ENCODE measurements around the gene TAS2R38. TPM values are rescaled to one million over a fixed set of nuclear protein-coding genes. Genes with fewer than 3 reads are reported as not detected.
A peak's percentile ranks its signal among the peaks of the same experiment; 100 is the strongest.

TAS2R38 gene
- polyA plus RNA-seq, result 0.16 TPM
- long read RNA-seq, donor 1, result 0 reads
- long read RNA-seq, donor 2, partial matches to known transcripts, result 0 of 1 reads
- long read RNA-seq, donor 2, other reads (novel, unspliced or antisense), result 0 of 1 reads
- long read RNA-seq, donor 3, result 0 reads
- long read RNA-seq, donor 4, result 0 reads
- long read RNA-seq, donor 5, result 0 reads
- long read RNA-seq, donor 6, result 0 reads
- long read RNA-seq, donor 7, result 0 reads
- long read RNA-seq, donor 8, result 0 reads
- long read RNA-seq, donor 9, result 0 reads
- long read RNA-seq, donor 10, result 0 reads
- long read RNA-seq, donor 11, result 0 reads

DNA sequence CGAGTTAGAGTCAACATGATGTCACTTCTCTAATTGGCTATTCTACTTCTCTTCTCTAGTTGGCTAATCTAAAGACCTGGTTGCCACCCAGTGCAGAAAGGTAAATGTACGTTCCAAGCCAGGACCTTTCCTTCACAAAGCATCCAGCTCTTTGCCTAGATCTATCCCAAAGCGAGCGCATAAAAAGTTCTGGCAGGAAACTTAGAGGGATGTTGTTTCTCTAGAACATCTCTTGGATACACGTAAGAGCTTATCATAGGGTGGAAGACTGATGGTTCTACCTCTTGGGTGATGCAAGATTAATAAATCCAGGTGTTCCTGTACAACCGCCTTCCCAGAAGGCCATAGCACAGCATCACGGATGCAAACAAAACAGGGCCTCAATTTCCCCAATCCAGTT is at the start of gene TAS2R38:
Gene TAS2R38 (minus strand): TSS at position 101 of the 400 bp plus-strand sequence. CDS start 84 bp downstream, at position 17.
- no peak within 1 kb of the TSS for H3K27ac ChIP-seq (ENCODE audit: low read length)
- WGBS (ENCODE audit: insufficient coverage, low lambda C conversion rate), result no CpG with 5 or more reads among the region's 7 CpGs
- no peaks in the 10 kb centered on the region for H3K9me3 ChIP-seq (ENCODE audit: control insufficient read depth, low read depth, low read length)
- no peak for DNase-seq
- no peaks in the 10 kb centered on the region for H3K27me3 ChIP-seq (ENCODE audit: control insufficient read depth, insufficient read depth, low read length)
- H3K4me1 ChIP-seq (ENCODE audit: control insufficient read depth, insufficient read depth, low read length), result peaks cover 2% of the 10 kb centered on the region
- H3K36me3 ChIP-seq (ENCODE audit: control insufficient read depth, insufficient read depth, low read length), result no peaks in the 10 kb centered on the region
- H3K4me3 ChIP-seq (ENCODE audit: low read length), result no peak within 1 kb of the TSS

DNA sequence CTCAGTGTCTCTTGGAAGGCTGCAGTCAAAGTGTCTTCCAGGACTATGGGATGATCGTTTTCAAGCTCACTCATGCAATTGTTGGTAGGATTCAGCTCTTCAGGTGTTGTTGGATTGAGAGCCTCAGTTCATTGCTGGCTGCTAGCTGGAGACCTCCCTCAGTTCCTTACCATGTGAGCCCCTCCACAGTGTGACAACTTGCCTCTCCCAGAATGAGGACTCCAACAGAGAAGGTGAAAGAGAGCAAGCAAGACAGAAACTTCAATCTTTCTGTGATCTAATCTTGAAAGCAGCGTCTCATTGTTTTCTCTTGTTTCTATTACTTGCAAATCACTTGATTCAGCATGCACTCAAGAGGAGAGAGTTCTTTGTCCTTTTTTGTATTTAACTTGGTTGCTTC is 44.6 kb upstream of the TAS2R38 start:
- Histone ChIP-seq H3K27me3 (ENCODE audit: control insufficient read depth, insufficient read depth, low read length) (no peaks in the 10 kb centered on the region), H3K4me3 (ENCODE audit: low read length) (no peak overlapping the region), H3K4me1 (ENCODE audit: control insufficient read depth, insufficient read depth, low read length) (no peaks in the 10 kb centered on the region), H3K36me3 (ENCODE audit: control insufficient read depth, insufficient read depth, low read length) (no peaks in the 10 kb centered on the region), H3K9me3 (ENCODE audit: control insufficient read depth, low read depth, low read length) (no peaks in the 10 kb centered on the region), H3K27ac (ENCODE audit: low read length) (no peak overlapping the region)
- 88% methylated on average over 1 of the region's 2 CpGs for WGBS (ENCODE audit: insufficient coverage, low lambda C conversion rate)
- no peak for DNase-seq

DNA sequence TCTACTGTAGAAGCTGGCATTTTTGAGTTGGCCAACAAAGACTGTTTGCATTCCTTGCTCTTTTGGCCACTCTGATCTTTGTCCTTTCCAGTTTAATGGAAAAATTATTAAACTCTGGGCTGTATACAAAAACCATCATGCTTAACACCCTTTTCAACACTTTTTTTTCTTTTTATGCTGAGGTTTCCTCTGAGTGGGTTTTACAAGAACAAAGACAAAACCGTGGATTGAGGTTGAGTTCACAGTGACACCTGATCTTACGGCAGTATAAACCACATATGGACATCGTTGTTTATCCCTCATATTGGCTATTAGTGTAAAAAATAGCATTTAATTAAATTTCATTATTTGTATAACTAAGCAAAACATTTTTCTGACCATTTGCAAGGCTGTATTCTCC is 43.9 kb upstream of the TAS2R38 start:
- WGBS (ENCODE audit: insufficient coverage, low lambda C conversion rate), result 96% methylated on average over 3 of the region's 3 CpGs
- no peaks in the 10 kb centered on the region for H3K4me1 ChIP-seq (ENCODE audit: control insufficient read depth, insufficient read depth, low read length)
- H3K4me3 ChIP-seq (ENCODE audit: low read length), result no peak overlapping the region

DNA sequence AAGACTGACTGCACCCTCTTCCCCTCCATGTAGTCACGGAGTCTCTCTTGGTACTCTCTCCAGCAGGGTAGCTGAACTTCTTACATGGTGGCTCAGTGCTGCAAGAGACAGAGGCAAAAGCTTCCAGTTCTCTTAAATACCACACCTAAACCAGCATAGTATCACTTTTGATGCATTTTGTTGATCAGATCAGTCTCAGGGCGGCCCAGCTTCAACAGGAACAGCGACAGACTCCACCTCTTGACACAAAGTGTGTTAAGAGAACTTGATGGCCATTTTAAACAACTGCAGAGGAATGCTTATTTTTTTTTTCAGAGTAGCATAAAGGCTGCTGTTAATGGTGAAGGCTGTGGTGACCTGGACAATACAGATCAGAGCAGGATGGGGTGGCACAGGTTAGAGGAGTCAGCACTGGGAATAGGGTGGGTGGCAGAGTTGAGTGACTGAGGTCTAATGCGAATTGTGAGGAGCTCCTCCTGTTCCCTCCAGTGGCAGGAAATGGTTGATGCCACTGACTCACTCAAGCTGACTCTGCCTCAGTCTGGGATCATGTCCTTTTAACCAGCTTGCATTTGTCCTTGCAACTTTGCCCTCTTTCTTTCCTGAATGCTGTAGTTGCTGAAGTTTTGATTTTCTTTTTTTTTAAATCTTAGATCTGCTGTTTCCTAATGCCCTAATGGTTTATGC is 39.4 kb upstream of the TAS2R38 start:
- peak in 1 of 2 donors; percentile 53 for DNase-seq
- Histone ChIP-seq H3K9me3 (ENCODE audit: control insufficient read depth, low read depth, low read length) (no peaks in the 10 kb centered on the region), H3K27me3 (ENCODE audit: control insufficient read depth, insufficient read depth, low read length) (no peaks in the 10 kb centered on the region), H3K4me3 (ENCODE audit: low read length) (no peak overlapping the region), H3K27ac (ENCODE audit: low read length) (no peak overlapping the region), H3K36me3 (ENCODE audit: control insufficient read depth, insufficient read depth, low read length) (no peaks in the 10 kb centered on the region), H3K4me1 (ENCODE audit: control insufficient read depth, insufficient read depth, low read length) (peaks cover 17% of the 10 kb centered on the region)
- 80% methylated on average over 1 of the region's 4 CpGs for WGBS (ENCODE audit: insufficient coverage, low lambda C conversion rate)

More for the DNA sequence above, 43.9 kb upstream of the TAS2R38 start:
- Histone ChIP-seq H3K36me3 (ENCODE audit: control insufficient read depth, insufficient read depth, low read length) (no peaks in the 10 kb centered on the region), H3K27me3 (ENCODE audit: control insufficient read depth, insufficient read depth, low read length) (no peaks in the 10 kb centered on the region), H3K9me3 (ENCODE audit: control insufficient read depth, low read depth, low read length) (no peaks in the 10 kb centered on the region), H3K27ac (ENCODE audit: low read length) (no peak overlapping the region)
- DNase-seq, result no peak

DNA sequence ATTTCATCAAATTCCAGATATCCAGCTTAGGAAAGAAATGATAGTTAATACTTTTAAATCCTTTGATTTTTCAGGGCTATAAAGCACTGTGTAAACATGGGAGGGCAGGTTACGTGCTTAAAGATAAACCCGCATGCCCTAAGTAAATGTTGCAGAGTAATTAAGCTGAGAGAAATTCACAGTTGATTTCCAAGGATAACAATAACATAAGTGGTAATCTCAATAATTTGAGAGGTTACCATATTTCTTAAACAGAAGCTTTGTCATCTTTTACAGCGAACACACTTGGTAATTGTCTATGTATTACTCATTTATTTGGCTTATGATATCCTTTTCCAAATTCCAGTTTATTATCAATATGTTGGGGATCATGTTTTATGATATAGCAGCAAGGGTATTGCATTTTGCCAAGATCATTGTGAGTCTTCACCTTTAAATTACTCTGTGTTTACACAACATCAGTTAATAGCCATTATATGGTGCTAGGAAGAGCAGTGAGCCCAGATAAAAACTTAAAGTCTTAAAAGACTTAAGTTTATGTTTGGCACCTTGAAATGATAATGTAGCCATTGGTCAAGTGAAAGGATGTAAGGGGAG is 37.5 kb upstream of the TAS2R38 start:
- H3K9me3 ChIP-seq (ENCODE audit: control insufficient read depth, low read depth, low read length), result no peaks in the 10 kb centered on the region
- peaks cover 17% of the 10 kb centered on the region for H3K4me1 ChIP-seq (ENCODE audit: control insufficient read depth, insufficient read depth, low read length)
- H3K36me3 ChIP-seq (ENCODE audit: control insufficient read depth, insufficient read depth, low read length), result no peaks in the 10 kb centered on the region
- no peak overlapping the region for H3K4me3 ChIP-seq (ENCODE audit: low read length)
- H3K27ac ChIP-seq (ENCODE audit: low read length), result no peak overlapping the region
- DNase-seq, result no peak
- no peaks in the 10 kb centered on the region for H3K27me3 ChIP-seq (ENCODE audit: control insufficient read depth, insufficient read depth, low read length)
- WGBS (ENCODE audit: insufficient coverage, low lambda C conversion rate), result 33% methylated on average over 1 of the region's 3 CpGs

DNA sequence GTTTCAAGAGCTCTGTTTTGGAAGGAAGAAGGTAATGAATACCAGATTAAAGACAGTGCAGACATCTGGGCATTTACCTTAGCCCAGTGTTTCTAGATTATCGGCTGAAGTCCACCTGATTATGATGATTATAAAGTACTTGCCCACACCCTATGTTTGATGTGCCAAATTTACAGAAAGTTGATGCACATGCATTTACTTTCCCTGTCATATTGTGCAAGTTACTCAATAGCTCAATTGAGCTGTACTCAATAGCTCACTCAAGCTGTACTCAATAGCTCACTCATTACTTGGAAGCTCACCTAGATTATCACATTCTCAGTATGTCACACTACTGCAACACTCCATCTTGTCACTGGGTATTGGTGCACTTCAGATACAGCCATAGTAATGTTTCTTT is 35.6 kb upstream of the TAS2R38 start:
- H3K4me1 ChIP-seq (ENCODE audit: control insufficient read depth, insufficient read depth, low read length), result peaks cover 17% of the 10 kb centered on the region
- H3K27ac ChIP-seq (ENCODE audit: low read length), result no peak overlapping the region
- H3K27me3 ChIP-seq (ENCODE audit: control insufficient read depth, insufficient read depth, low read length), result no peaks in the 10 kb centered on the region
- no peaks in the 10 kb centered on the region for H3K36me3 ChIP-seq (ENCODE audit: control insufficient read depth, insufficient read depth, low read length)
- peak; percentile 37 to 67 for DNase-seq
- WGBS (ENCODE audit: insufficient coverage, low lambda C conversion rate), result no CpG with 5 or more reads among the region's 1 CpG
- H3K4me3 ChIP-seq (ENCODE audit: low read length), result no peak overlapping the region
- H3K9me3 ChIP-seq (ENCODE audit: control insufficient read depth, low read depth, low read length), result no peaks in the 10 kb centered on the region

DNA sequence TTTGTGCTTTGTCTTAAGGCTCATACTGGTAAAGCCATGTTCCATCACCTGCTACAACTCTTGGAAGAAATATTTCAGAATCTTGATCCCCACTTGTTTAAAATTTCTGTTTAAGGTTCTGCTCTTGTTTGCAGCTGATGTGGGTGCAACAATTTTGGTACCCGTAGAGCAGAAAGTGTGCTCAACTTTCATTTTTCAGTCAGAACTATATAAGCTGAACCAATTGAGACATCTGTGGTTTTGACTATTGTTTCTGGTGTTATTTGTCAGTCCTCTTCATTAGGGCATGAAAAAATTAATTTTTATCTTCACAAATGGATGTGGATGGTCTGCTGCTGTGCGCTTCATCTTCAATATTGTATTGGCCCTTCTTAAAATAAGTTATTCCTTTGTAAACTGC is 33.0 kb upstream of the TAS2R38 start:
- H3K4me3 ChIP-seq (ENCODE audit: low read length), result no peak overlapping the region
- WGBS (ENCODE audit: insufficient coverage, low lambda C conversion rate), result 100% methylated on average over 2 of the region's 2 CpGs
- no peaks in the 10 kb centered on the region for H3K36me3 ChIP-seq (ENCODE audit: control insufficient read depth, insufficient read depth, low read length)
- no peak overlapping the region for H3K27ac ChIP-seq (ENCODE audit: low read length)
- no peak for DNase-seq
- H3K27me3 ChIP-seq (ENCODE audit: control insufficient read depth, insufficient read depth, low read length), result no peaks in the 10 kb centered on the region
- H3K9me3 ChIP-seq (ENCODE audit: control insufficient read depth, low read depth, low read length), result no peaks in the 10 kb centered on the region
- H3K4me1 ChIP-seq (ENCODE audit: control insufficient read depth, insufficient read depth, low read length), result peaks cover 17% of the 10 kb centered on the region

DNA sequence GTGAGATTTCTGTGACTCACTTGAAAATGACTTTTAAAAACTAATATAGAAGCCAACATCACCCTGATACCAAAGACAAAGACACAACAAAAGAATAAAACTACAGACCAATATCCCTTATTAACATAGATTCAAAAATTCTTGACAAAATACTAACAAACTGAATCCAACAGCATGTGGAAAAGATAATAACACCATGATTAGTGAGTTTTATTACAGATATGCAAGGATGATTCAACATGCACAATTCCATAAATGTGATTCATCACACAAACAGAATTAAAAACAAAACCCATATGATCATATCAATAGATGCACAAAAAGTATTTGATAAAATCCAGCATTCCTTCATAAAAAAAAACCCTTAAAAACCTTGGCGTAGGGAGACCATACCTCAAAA is 28.6 kb upstream of the TAS2R38 start:
- WGBS (ENCODE audit: insufficient coverage, low lambda C conversion rate), result no CpG with 5 or more reads among the region's 1 CpG
- H3K27me3 ChIP-seq (ENCODE audit: control insufficient read depth, insufficient read depth, low read length), result no peaks in the 10 kb centered on the region
- H3K27ac ChIP-seq (ENCODE audit: low read length), result no peak overlapping the region
- H3K9me3 ChIP-seq (ENCODE audit: control insufficient read depth, low read depth, low read length), result no peaks in the 10 kb centered on the region
- peaks cover 9% of the 10 kb centered on the region for H3K4me1 ChIP-seq (ENCODE audit: control insufficient read depth, insufficient read depth, low read length)
- H3K36me3 ChIP-seq (ENCODE audit: control insufficient read depth, insufficient read depth, low read length), result no peaks in the 10 kb centered on the region
- no peak overlapping the region for H3K4me3 ChIP-seq (ENCODE audit: low read length)
- no peak for DNase-seq

DNA sequence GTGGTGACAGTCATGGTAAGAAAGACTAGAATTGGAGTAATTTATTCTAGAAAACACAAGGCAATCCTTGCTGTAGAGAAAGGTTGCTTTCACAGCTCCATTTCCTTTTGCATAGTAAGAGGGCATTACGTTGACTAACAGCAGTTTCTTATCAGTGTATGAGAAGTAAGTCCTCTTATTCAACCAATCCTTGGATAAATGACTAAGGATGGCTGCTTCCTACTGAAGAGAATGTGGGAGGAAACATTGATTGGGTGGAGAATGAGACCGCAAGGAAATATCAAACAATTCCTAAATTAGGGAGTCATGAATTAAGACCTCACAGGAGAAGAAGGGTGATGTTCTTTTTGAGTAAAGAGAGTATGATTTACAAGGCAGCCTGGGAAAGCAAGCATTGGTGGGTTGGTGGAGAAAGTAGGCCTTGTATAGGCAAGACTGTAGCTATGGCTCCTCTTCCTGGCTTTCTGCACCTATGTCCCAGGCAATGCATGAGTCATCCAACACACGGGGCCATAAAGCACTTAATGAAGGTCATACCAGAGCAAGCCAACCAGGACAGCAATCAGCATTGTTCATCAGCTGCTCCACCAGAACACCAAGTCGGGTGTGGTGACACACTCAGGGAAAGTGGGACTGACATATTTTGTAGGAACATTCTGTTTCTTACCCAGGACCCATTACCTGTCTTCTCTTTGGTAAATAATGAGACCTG is 27.7 kb upstream of the TAS2R38 start:
- Histone ChIP-seq H3K4me3 (ENCODE audit: low read length) (no peak overlapping the region), H3K9me3 (ENCODE audit: control insufficient read depth, low read depth, low read length) (no peaks in the 10 kb centered on the region), H3K36me3 (ENCODE audit: control insufficient read depth, insufficient read depth, low read length) (no peaks in the 10 kb centered on the region), H3K4me1 (ENCODE audit: control insufficient read depth, insufficient read depth, low read length) (peaks cover 9% of the 10 kb centered on the region), H3K27ac (ENCODE audit: low read length) (peak overlapping the region; percentile 42), H3K27me3 (ENCODE audit: control insufficient read depth, insufficient read depth, low read length) (no peaks in the 10 kb centered on the region)
- WGBS (ENCODE audit: insufficient coverage, low lambda C conversion rate), result no CpG with 5 or more reads among the region's 4 CpGs
- peak; percentile 85 to 93 for DNase-seq

DNA sequence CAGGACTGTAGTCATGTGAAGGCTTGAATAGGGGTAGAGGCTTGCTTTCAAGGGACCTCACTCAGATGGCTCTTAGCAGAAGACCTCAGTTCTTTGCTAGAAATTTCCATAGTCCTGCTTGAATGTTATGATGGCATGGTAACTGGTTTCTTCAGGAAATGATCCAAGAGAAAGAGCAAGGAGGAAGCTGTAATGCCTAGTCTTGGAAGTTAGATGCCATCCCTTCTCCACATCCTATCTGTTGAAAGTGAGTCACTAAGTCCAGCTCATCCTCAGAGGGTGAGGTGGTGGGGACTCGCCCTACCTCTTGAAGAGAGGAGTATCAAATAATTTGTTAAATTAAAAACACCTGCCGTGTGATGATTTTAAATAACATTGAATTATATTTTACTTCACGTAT is 26.7 kb upstream of the TAS2R38 start:
- Histone ChIP-seq H3K4me3 (ENCODE audit: low read length) (no peak overlapping the region), H3K36me3 (ENCODE audit: control insufficient read depth, insufficient read depth, low read length) (no peaks in the 10 kb centered on the region), H3K27ac (ENCODE audit: low read length) (no peak overlapping the region), H3K9me3 (ENCODE audit: control insufficient read depth, low read depth, low read length) (no peaks in the 10 kb centered on the region), H3K4me1 (ENCODE audit: control insufficient read depth, insufficient read depth, low read length) (peaks cover 9% of the 10 kb centered on the region), H3K27me3 (ENCODE audit: control insufficient read depth, insufficient read depth, low read length) (no peaks in the 10 kb centered on the region)
- WGBS (ENCODE audit: insufficient coverage, low lambda C conversion rate), result no CpG with 5 or more reads among the region's 3 CpGs
- DNase-seq, result no peak

Measured in large intestine (tissue), 12 donors.